HEK293 (cell line): ENCODE measurements around the gene PACS1.

Experiments used
- CTCF ChIA-PET: fragments of 350-600 bp; formaldehyde crosslinking; extraction: SDS; loops from one replicate; lab custom pipeline; 2021; ENCODE audit warnings: antibody characterized with exemption; lab: Yijun Ruan, JAX
- POLR2A ChIA-PET: fragments of 300-600 bp; formaldehyde crosslinking; extraction: SDS; loops from one replicate; lab custom pipeline; 2020; ENCODE audit warnings: antibody characterized with exemption, inconsistent platforms; lab: Yijun Ruan, JAX
- H3K27ac ChIP-seq: fragments of 200-500 bp; sonication (Bioruptor generic); 2 replicates; pipeline ENCODE4 v1.5.1; 2014; ENCODE audit warnings: low read depth, low read length, control low read depth, inconsistent platforms; ENCODE audit errors: extremely low read depth
- H3K36me3 ChIP-seq, 2 experiments: fragments of 200-500 bp in 1 of 2; sonication (Bioruptor generic) in 1 of 2; 1 replicate in 1 of 2; 2 replicates in 1 of 2; pipeline ENCODE4 v1.5.1; 2014 to 2017; ENCODE audit warnings: inconsistent platforms in 2 of 2, low read length in 2 of 2; ENCODE audit not compliant: control insufficient read depth in 2 of 2, insufficient read depth in 1 of 2
- H3K4me1 ChIP-seq: fragments of 200-500 bp; sonication (Bioruptor generic); 2 replicates; pipeline ENCODE4 v1.5.1; 2014; ENCODE audit warnings: mild to moderate bottlenecking, low read length, inconsistent platforms; ENCODE audit not compliant: control insufficient read depth, insufficient read depth
- H3K4me3 ChIP-seq: 2 replicates; pipeline ENCODE4 v1.5.1; 2011; ENCODE audit warnings: low read depth, mild to moderate bottlenecking, control low read depth, low read length, moderate library complexity
- H3K9me3 ChIP-seq: fragments of 200-500 bp; sonication (Bioruptor generic); 2 replicates; pipeline ENCODE4 v1.5.1; 2014; ENCODE audit warnings: low read depth, low read length, inconsistent platforms; ENCODE audit not compliant: control insufficient read depth, insufficient read depth
- HOXC10 ChIP-seq: sonication (generic); formaldehyde crosslinking; IDR thresholded peaks from 2 replicates; pipeline ENCODE4 v1.8.1; 2023; ENCODE audit warnings: mild to moderate bottlenecking, missing genetic modification reagents
- SCRT2 ChIP-seq: fragments of 450-650 bp; formaldehyde crosslinking; IDR thresholded peaks from 2 replicates; pipeline ENCODE4 v1.5.1; 2016; ENCODE audit warnings: missing biosample characterization, missing genetic modification characterization
- SP3 ChIP-seq: fragments of 450-650 bp; formaldehyde crosslinking; IDR thresholded peaks from 2 replicates; pipeline ENCODE4 v1.5.1; 2016; ENCODE audit warnings: missing biosample characterization, missing genetic modification characterization
- ZBTB20 ChIP-seq: fragments of 450-650 bp; formaldehyde crosslinking; IDR thresholded peaks from 2 replicates; pipeline ENCODE4 v1.5.1; 2016; ENCODE audit warnings: missing biosample characterization, missing genetic modification characterization
- ZIC2 ChIP-seq: fragments of 450-650 bp; formaldehyde crosslinking; IDR thresholded peaks from 2 replicates; pipeline ENCODE4 v1.5.1; 2016; ENCODE audit warnings: missing biosample characterization, missing genetic modification characterization
- ZNF138 ChIP-seq: fragments of 450-650 bp; formaldehyde crosslinking; IDR thresholded peaks from 2 replicates; pipeline ENCODE4 v1.5.1; 2016; ENCODE audit warnings: missing biosample characterization, missing genetic modification characterization, borderline replicate concordance
- ZNF16 ChIP-seq: fragments of 450-650 bp; formaldehyde crosslinking; IDR thresholded peaks from 2 replicates; pipeline ENCODE4 v1.5.1; 2016; ENCODE audit warnings: low read depth, missing biosample characterization, missing genetic modification characterization
- ZNF184 ChIP-seq: fragments of 450-650 bp; IDR thresholded peaks from 2 replicates; pipeline ENCODE4 v1.5.1; 2018; ENCODE audit warnings: missing biosample characterization, mild to moderate bottlenecking, missing genetic modification characterization
- ZNF354C ChIP-seq: fragments of 450-650 bp; formaldehyde crosslinking; IDR thresholded peaks from 2 replicates; pipeline ENCODE4 v1.5.1; 2016; ENCODE audit warnings: missing biosample characterization, missing genetic modification characterization, low read depth, borderline replicate concordance
- ZNF37A ChIP-seq: fragments of 450-650 bp; IDR thresholded peaks from 2 replicates; pipeline ENCODE4 v1.5.1; 2018; ENCODE audit warnings: missing biosample characterization, missing genetic modification characterization
- ZNF600 ChIP-seq: fragments of 450-650 bp; formaldehyde crosslinking; IDR thresholded peaks from 2 replicates; pipeline ENCODE4 v1.5.1; 2016; ENCODE audit warnings: missing biosample characterization, missing genetic modification characterization
- ZNF658 ChIP-seq: fragments of 450-650 bp; formaldehyde crosslinking; IDR thresholded peaks from 2 replicates; pipeline ENCODE4; 2016; ENCODE audit warnings: missing biosample characterization, missing genetic modification characterization
- ZNF660 ChIP-seq: fragments of 450-650 bp; IDR thresholded peaks from 2 replicates; pipeline ENCODE4 v1.5.1; 2018; ENCODE audit warnings: missing biosample characterization, mild to moderate bottlenecking, missing genetic modification characterization
- ZNF677 ChIP-seq: fragments of 450-650 bp; IDR thresholded peaks from 2 replicates; pipeline ENCODE4 v1.5.0; 2018; ENCODE audit warnings: missing biosample characterization, mild to moderate bottlenecking, missing genetic modification characterization, moderate library complexity
- ZNF76 ChIP-seq: fragments of 450-650 bp; formaldehyde crosslinking; IDR thresholded peaks from 2 replicates; pipeline ENCODE4; 2016; ENCODE audit warnings: low read depth, missing biosample characterization, missing genetic modification characterization, borderline replicate concordance
- TF ChIP-seq, protein P1 (sequence below): fragments of 450-650 bp; formaldehyde crosslinking; IDR thresholded peaks from 2 replicates; pipeline ENCODE4 v1.5.1; 2016; ENCODE audit warnings: missing biosample characterization, missing genetic modification characterization
- TF ChIP-seq, protein P2 (sequence below): fragments of 450-650 bp; formaldehyde crosslinking; IDR thresholded peaks from 2 replicates; pipeline ENCODE4 v1.5.1; 2016; ENCODE audit warnings: missing biosample characterization, missing genetic modification characterization, borderline replicate concordance
- TF ChIP-seq, protein P3 (sequence below): fragments of 450-650 bp; formaldehyde crosslinking; IDR thresholded peaks from 2 replicates; pipeline ENCODE4 v1.5.1; 2016; ENCODE audit warnings: missing biosample characterization, missing genetic modification characterization
- TF ChIP-seq, protein P4 (sequence below): fragments of 450-650 bp; formaldehyde crosslinking; IDR thresholded peaks from 2 replicates; pipeline ENCODE4 v1.5.1; 2016; ENCODE audit warnings: missing biosample characterization, missing genetic modification characterization
- TF ChIP-seq, protein P5 (sequence below): fragments of 450-650 bp; formaldehyde crosslinking; IDR thresholded peaks from 2 replicates; pipeline ENCODE4 v1.5.1; 2016; ENCODE audit warnings: missing biosample characterization, missing genetic modification characterization, low read depth
- TF ChIP-seq, protein P6 (sequence below): fragments of 450-650 bp; formaldehyde crosslinking; IDR thresholded peaks from 2 replicates; pipeline ENCODE4 v1.5.1; 2016; ENCODE audit warnings: missing biosample characterization, missing genetic modification characterization

PACS1 gene

DNA sequence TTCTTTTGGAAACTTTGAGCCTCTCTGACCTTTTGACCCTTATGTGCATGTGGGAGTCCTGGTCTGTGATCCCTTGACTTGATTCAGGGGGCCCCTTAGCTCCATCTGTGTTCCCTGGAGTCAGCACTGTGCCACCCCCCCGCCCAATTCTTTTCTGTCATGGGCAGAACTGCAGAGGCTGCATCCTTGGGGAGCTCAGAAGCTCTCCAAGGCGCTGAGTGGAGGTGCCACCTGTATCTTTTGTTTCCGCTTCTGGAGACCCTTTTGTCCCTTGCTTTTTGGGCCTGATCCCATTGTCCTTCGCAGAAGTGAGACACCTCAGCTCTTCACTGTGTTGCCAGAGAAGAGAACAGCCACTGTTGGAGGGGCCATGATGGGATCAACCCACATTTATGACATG, 2.4 kb upstream of the PACS1 start:
- CTCF ChIA-PET = interaction anchor here (0.6 to 5.4 kb wide), 25 partner anchors 9 to 363 kb away, joined by 3 to 61 read pairs (median 7); partner anchors contain the start of gene SF3B2
- TF ChIP-seq ZNF76 (no peak), ZNF660 (tag by site-specific recombination) (no peak), SCRT2 (tag by site-specific recombination) (no peak), SP3 (tag by site-specific recombination) (no peak), ZNF138 (tag by site-specific recombination) (no peak), ZNF16 (tag by site-specific recombination) (no peak), ZNF354C (tag by site-specific recombination) (no peak), ZBTB20 (tag by site-specific recombination) (no peak), ZNF658 (no peak)
- TF ChIP-seq, protein P1, sequence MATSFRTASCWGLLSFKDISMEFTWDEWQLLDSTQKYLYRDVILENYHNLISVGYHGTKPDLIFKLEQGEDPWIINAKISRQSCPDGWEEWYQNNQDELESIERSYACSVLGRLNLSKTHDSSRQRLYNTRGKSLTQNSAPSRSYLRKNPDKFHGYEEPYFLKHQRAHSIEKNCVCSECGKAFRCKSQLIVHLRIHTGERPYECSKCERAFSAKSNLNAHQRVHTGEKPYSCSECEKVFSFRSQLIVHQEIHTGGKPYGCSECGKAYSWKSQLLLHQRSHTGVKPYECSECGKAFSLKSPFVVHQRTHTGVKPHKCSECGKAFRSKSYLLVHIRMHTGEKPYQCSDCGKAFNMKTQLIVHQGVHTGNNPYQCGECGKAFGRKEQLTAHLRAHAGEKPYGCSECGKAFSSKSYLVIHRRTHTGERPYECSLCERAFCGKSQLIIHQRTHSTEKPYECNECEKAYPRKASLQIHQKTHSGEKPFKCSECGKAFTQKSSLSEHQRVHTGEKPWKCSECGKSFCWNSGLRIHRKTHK (tag by site-specific recombination) = no peak
- TF ChIP-seq, protein P2, sequence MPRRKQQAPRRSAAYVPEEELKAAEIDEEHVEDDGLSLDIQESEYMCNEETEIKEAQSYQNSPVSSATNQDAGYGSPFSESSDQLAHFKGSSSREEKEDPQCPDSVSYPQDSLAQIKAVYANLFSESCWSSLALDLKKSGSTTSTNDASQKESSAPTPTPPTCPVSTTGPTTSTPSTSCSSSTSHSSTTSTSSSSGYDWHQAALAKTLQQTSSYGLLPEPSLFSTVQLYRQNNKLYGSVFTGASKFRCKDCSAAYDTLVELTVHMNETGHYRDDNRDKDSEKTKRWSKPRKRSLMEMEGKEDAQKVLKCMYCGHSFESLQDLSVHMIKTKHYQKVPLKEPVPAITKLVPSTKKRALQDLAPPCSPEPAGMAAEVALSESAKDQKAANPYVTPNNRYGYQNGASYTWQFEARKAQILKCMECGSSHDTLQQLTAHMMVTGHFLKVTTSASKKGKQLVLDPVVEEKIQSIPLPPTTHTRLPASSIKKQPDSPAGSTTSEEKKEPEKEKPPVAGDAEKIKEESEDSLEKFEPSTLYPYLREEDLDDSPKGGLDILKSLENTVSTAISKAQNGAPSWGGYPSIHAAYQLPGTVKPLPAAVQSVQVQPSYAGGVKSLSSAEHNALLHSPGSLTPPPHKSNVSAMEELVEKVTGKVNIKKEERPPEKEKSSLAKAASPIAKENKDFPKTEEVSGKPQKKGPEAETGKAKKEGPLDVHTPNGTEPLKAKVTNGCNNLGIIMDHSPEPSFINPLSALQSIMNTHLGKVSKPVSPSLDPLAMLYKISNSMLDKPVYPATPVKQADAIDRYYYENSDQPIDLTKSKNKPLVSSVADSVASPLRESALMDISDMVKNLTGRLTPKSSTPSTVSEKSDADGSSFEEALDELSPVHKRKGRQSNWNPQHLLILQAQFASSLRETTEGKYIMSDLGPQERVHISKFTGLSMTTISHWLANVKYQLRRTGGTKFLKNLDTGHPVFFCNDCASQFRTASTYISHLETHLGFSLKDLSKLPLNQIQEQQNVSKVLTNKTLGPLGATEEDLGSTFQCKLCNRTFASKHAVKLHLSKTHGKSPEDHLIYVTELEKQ = no peak
- TF ChIP-seq, protein P3, sequence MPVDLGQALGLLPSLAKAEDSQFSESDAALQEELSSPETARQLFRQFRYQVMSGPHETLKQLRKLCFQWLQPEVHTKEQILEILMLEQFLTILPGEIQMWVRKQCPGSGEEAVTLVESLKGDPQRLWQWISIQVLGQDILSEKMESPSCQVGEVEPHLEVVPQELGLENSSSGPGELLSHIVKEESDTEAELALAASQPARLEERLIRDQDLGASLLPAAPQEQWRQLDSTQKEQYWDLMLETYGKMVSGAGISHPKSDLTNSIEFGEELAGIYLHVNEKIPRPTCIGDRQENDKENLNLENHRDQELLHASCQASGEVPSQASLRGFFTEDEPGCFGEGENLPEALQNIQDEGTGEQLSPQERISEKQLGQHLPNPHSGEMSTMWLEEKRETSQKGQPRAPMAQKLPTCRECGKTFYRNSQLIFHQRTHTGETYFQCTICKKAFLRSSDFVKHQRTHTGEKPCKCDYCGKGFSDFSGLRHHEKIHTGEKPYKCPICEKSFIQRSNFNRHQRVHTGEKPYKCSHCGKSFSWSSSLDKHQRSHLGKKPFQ (tag by site-specific recombination) = no peak
- TF ChIP-seq, protein P4, sequence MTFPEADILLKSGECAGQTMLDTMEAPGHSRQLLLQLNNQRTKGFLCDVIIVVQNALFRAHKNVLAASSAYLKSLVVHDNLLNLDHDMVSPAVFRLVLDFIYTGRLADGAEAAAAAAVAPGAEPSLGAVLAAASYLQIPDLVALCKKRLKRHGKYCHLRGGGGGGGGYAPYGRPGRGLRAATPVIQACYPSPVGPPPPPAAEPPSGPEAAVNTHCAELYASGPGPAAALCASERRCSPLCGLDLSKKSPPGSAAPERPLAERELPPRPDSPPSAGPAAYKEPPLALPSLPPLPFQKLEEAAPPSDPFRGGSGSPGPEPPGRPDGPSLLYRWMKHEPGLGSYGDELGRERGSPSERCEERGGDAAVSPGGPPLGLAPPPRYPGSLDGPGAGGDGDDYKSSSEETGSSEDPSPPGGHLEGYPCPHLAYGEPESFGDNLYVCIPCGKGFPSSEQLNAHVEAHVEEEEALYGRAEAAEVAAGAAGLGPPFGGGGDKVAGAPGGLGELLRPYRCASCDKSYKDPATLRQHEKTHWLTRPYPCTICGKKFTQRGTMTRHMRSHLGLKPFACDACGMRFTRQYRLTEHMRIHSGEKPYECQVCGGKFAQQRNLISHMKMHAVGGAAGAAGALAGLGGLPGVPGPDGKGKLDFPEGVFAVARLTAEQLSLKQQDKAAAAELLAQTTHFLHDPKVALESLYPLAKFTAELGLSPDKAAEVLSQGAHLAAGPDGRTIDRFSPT = no peak
- H3K27ac ChIP-seq = no peak overlapping the region
- peaks cover 14 to 71% of the 10 kb centered on the region in 2 experiments for H3K36me3 ChIP-seq
- POLR2A ChIA-PET = interaction anchor here (0.5 to 1.8 kb wide), 5 partner anchors 9 to 52 kb away, joined by 3 to 10 read pairs (median 3); partner anchors contain the start of gene SF3B2
- no peaks in the 10 kb centered on the region; the same call in none of the 2 replicates for H3K4me1 ChIP-seq
- no peaks in the 10 kb centered on the region for H3K9me3 ChIP-seq
- no peak overlapping the region for H3K4me3 ChIP-seq

DNA sequence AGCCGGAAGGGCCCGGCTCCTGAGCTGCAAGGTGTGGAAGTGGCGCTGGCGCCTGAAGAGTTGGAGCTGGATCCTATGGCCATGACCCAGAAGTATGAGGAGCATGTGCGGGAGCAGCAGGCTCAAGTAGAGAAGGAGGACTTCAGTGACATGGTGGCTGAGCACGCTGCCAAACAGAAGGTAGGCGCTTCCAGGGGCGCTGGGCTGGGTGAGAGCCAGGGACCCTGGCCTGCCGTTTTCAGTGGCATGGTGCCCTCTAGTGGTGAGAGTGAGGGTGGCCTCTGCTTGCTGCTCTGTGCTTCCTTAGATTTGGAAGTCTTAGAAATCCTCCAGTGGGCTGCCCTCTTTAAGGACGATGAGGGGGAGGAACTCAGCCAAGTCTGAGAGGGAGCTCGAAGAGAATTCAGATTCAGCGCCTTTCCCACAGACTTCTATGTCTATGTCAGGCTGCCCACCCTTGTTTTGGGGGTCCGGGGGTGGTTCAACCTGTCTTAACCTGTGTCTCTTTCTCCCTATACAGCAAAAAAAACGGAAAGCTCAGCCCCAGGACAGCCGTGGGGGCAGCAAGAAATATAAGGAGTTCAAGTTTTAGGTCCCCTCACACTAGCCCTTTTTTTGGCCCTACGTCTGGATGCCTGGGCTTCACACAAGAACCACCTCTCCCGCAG, 1.8 kb upstream of the PACS1 start:
- POLR2A ChIA-PET = interaction anchor here (0.6 to 1.8 kb wide), 5 partner anchors 9 to 51 kb away, joined by 3 to 10 read pairs (median 4); partner anchors contain the start of gene SF3B2
- peaks cover 11 to 71% of the 10 kb centered on the region in 2 experiments for H3K36me3 ChIP-seq
- H3K9me3 ChIP-seq = no peaks in the 10 kb centered on the region
- H3K4me1 ChIP-seq = no peaks in the 10 kb centered on the region; the same call in none of the 2 replicates
- H3K4me3 ChIP-seq = no peak overlapping the region
- CTCF ChIA-PET = interaction anchor here (0.5 to 5.4 kb wide), 41 partner anchors 8 to 472 kb away, joined by 3 to 61 read pairs (median 4); partner anchors contain the start of genes CATSPER1, KCNK7 and SF3B2
- H3K27ac ChIP-seq = 0 out of 2 replicates have a peak overlapping the region, but pooled peaks have one; percentile 81
- TF ChIP-seq, protein P5, sequence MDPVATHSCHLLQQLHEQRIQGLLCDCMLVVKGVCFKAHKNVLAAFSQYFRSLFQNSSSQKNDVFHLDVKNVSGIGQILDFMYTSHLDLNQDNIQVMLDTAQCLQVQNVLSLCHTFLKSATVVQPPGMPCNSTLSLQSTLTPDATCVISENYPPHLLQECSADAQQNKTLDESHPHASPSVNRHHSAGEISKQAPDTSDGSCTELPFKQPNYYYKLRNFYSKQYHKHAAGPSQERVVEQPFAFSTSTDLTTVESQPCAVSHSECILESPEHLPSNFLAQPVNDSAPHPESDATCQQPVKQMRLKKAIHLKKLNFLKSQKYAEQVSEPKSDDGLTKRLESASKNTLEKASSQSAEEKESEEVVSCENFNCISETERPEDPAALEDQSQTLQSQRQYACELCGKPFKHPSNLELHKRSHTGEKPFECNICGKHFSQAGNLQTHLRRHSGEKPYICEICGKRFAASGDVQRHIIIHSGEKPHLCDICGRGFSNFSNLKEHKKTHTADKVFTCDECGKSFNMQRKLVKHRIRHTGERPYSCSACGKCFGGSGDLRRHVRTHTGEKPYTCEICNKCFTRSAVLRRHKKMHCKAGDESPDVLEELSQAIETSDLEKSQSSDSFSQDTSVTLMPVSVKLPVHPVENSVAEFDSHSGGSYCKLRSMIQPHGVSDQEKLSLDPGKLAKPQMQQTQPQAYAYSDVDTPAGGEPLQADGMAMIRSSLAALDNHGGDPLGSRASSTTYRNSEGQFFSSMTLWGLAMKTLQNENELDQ (tag by site-specific recombination) = no peak
- no peak for TF ChIP-seq ZNF37A (tag by site-specific recombination)
- TF ChIP-seq ZNF600 = peak; percentile 20; the same call in 1 of the 2 replicates
- TF ChIP-seq HOXC10 (CRISPR knock-in tag) = no peak
- no peak for TF ChIP-seq ZBTB20 (tag by site-specific recombination)
- TF ChIP-seq, protein P6, sequence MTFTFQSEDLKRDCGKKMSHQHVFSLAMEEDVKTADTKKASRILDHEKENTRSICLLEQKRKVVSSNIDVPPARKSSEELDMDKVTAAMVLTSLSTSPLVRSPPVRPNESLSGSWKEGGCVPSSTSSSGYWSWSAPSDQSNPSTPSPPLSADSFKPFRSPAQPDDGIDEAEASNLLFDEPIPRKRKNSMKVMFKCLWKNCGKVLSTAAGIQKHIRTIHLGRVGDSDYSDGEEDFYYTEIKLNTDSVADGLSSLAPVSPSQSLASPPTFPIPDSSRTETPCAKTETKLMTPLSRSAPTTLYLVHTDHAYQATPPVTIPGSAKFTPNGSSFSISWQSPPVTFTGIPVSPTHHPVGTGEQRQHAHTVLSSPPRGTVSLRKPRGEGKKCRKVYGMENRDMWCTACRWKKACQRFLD (tag by site-specific recombination) = no peak
- no peak for TF ChIP-seq ZNF184 (tag by site-specific recombination)
- no peak for TF ChIP-seq ZNF677
- TF ChIP-seq ZIC2 (tag by site-specific recombination) = no peak
